ENCODE results near the gene GAS6.
A peak's percentile ranks its signal among the peaks of the same experiment; 100 is the strongest.

GAS6 gene

GRCh38 chr13:113819731-113820715 is 43.9 kb downstream of the GAS6 start:
- DNase-seq (ENCODE audit: low spot score), result no peak

GRCh38 chr13:113819341-113819730 is 44.5 kb downstream of the GAS6 start:
- DNase-seq (ENCODE audit: low spot score), result no peak

DNA sequence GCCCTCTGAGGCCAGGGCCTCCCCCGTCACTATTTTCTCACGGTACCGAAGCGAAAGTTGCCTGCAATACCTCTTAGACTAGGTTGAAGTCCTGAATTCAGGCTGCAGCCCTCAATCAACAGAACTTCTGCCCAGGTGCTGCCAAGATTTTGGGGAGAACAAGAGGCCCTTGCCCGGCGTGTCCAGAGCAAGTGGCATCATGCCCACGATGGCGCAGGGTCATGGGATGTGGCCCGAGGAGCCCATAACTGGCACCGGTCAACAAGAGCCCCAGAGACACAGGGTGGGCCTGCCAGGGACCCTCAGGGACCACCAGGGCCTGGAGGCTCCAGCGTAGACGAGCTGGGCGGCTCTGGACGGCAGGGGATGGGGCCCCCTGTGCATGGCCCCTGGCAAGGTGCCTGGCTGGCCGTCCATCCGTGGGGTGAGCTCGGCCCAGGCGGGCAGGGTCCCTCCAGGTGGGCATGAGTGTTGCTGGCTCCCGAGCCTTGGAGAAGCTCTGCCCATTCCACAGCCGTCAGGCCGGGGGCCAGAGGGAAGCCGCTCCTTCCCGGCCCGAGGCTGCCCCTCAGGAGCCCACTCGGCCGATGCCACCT is 45.1 kb downstream of the GAS6 start:
- no peak for DNase-seq (ENCODE audit: low spot score)

DNA sequence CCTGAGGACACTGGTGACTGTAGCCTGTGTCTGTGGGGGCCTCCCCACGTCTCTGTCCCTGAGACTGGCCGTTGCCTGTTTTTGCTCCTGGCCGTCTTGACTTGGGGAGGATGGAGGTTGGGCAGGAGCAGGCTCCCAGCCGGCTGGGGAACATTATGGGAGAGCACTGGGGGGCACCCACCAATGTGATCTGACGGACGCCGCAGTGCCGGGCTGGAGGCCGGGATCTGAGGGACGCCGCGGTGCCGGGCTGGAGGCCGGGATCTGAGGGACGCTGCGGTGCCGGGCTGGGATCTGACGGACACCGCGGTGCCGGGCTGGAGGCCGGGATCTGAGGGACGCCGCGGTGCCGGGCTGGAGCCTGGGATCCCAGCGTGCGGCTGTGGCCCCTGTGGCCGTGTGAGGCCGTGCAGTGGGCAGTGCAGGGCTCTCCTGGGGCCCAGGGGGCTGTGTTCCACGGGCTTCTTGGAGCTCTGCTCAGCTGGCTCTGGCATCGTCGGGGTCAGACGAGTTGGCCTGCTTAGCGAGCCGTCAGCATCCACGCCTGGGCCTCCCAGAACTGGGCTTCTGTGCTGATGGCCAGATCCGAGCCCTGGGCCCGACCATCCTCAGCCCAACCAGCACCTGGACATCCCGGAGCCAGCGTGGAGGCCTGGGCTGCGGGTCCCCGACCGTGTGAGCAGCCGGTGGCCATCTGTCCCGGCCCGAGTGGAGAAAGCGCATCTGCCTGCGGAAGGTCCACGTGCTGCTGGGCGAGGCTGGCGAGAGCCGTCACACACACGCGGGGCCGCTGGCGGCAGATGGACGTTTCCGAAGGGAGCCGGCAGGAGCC is 45.8 kb downstream of the GAS6 start:
- DNase-seq (ENCODE audit: low spot score), result no peak

DNA sequence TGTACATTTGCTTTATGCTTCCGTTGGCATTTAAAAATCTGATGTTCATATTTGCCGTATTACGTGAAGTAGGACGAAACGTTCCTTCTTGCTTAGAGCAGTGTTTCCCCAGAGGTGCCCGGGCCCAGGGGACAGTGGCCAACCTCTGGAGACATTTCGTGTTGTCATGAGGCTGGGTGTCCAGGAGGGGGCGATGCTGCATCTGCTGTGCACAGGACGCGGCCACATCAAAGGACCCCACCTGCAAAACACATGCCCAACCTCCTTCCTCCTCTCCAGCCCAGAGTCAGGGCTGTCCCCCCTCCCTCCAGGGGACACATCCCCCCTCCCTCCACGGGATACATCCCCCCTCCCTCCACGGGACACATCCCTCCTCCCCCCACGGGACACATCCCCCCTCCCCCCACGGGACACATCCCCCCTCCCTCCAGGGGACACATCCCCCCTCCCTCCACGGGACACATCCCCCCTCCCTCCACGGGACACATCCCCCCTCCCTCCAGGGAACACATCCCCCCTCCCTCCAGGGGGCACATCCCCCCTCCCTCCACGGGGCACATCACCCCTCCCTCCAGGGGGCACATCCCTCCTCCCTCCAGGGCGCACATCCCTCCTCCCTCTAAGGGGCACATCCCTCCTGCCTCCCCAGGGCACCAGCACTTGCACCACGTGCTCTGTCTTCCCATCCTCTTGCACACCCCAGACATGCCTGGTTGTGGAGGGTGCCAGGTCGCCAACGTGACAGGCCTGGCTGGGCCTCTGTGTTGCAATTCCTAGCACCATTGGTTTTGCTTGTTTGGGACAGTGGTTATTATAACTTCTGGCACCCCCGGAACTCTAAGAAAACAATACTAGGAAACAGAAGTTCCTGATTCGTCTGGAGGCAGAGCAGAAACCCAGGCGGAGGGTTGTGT is 46.7 kb downstream of the GAS6 start:
- peak; percentile 77 for DNase-seq (ENCODE audit: low spot score)

DNA sequence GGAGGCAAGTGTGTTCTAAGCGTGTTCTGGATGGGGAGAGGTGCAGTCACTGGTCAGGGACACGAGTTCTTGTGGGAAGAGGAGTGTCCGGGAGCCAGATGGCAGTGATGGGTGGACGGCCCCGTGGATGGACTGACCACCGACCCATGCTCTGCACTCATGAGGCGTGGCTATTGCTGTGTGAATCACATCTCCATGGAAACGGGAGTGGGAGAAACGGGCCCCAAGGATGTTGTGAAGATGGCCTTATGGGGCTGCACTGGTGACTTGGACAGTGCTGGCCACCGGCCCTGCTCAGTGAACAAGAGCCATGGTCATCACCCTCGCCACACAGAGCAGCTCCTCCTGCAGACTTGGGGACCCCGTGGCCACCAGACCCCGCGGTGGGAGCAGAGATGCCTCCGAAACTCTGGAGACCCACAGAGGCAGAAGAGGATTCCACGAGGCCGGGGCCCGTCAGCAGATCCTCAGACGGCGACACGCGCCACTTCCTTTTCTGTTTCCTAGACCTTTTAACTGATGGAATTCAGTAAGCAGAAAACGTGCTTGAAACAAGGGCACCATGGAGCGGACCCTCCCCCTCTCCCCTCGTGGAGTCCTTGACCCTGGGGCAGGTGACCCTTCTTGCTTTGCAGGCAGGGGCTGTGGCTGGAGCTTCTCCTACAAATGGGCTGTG is 47.5 kb downstream of the GAS6 start:
- DNase-seq (ENCODE audit: low spot score), result no peak

DNA sequence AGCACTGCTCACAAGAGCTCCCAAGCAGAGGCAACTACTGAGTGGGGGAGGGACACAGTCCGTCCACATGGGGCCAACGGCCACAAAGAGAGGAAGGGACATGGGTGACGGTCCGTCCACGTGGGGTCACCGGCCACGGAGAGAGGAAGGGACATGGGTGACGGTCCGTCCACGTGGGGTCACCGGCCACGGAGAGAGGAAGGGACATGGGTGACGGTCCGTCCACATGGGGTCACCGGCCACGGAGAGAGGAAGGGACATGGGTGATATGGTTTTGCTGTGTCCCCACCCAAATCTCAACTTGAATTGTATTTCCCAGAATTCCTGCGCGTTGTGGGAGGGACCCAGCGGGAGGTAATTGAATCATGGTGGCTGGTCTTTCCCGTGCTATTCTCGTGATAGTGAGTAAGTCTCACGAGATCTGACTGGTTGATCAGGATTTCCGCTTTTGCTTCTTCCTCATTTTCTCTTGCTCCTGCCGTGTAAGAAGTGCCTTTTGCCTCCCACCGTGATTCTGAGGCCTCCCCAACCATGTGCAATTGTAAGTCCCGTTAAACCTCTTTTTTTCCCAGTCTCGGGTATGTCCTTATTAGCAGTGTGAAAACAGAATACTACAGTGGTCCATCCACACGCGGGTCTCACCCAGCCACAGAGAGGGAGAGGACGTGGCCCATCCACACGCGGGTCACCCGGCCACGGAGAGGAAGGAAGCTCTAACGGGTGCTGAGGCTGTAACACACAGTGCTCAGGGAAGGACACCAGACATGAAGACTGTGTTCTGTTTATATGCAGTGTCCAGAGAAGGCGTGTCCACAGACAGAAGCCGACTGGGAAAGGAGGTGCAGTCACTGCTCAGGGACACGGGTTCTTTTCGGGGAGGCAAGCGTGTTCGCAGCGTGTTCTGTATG is 48.5 kb downstream of the GAS6 start:
- no peak for DNase-seq (ENCODE audit: low spot score)

DNA sequence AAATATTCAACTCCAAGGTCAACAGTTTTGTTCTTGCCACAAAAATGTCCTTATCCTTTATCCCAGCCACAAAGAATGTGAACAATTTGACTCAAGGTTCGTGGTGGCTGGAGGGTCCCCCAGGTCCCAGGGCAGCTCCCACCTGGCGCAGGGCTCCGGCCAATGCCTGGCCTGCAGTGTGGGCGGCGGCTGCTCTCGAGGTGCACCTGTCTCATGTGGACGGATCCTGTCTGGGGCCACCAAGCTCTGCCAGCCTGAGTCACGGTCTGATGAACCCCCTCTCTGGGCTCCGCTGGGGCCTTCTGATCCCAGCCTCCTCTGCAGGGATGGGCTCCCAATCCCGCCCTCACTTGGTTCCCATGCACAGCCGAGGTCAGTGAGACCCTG is 49.4 kb downstream of the GAS6 start:
- no peak for DNase-seq (ENCODE audit: low spot score)

- DNase-seq (ENCODE audit: low spot score), result no peak
Measured at GRCh38 chr13:113813749-113814434, 50.0 kb downstream of the GAS6 start.

GRCh38 chr13:113813070-113813748 is 50.7 kb downstream of the GAS6 start:
- DNase-seq (ENCODE audit: low spot score), result no peak

GRCh38 chr13:113812178-113813040 is 51.5 kb downstream of the GAS6 start:
- DNase-seq (ENCODE audit: low spot score), result no peak

DNA sequence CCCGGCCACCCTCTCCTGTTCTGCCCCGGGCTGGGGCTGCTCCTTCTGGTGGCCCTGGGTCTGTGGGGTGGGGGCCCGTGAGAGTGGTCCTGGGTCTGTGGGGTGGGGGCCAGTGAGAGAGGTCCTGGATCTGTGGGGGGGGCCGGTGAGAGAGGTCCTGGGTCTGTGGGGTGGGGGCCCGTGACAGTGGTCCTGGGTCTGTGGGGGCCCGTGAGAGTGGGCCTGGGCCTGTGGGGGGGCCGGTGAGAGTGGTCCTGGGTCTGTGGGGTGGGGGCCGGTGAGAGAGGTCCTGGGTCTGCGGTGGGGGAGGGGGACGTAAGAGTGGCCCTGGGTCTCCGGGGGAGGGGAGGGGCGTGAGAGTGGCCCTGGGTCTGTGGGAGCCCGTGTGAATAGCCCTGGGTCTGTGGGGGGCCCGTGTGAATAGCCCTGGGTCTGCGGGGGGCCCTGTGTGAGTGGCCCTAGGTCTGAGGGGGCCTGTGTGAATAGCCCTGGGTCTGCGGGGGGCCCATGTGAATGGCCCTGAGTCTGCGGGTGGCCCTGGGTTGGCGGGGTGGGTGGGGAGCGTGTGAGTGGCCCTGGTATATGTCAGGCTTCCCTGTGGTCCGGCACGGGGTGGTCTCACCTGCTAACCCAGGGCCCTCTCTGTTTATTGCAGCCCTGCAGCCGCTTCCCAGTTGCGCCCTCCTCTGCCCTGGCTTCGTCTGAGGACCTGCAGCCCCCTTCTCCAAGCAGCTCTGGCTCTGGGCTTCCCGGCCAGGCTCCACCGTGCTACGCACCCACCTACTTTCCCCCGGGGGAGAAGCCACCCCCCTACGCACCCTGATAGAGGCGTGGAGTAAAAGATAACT is 52.6 kb downstream of the GAS6 start:
- no peak for DNase-seq (ENCODE audit: low spot score)

DNA sequence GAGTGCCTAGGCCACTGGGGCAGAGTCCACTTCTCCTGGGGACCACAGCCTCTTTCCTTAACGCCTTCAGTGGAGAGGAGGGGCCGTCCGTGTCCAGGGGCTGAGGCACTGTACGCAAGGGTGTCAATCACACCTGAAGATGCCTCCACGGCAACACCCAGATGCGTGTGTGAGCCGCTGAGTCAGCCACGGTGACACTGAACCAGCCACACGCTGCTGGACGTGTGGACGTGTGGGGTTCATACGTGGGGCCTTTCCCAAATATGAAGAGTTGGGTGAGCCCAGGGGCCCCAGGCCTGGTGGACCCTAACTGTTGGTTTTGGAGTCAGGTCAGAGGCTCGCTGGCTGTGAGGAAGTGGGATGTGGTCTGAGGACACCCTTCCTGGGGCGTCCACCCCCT is 53.2 kb downstream of the GAS6 start:
- no peak for DNase-seq (ENCODE audit: low spot score)

GRCh38 chr13:113809934-113810333 is 53.9 kb downstream of the GAS6 start:
- DNase-seq (ENCODE audit: low spot score), result no peak

DNA sequence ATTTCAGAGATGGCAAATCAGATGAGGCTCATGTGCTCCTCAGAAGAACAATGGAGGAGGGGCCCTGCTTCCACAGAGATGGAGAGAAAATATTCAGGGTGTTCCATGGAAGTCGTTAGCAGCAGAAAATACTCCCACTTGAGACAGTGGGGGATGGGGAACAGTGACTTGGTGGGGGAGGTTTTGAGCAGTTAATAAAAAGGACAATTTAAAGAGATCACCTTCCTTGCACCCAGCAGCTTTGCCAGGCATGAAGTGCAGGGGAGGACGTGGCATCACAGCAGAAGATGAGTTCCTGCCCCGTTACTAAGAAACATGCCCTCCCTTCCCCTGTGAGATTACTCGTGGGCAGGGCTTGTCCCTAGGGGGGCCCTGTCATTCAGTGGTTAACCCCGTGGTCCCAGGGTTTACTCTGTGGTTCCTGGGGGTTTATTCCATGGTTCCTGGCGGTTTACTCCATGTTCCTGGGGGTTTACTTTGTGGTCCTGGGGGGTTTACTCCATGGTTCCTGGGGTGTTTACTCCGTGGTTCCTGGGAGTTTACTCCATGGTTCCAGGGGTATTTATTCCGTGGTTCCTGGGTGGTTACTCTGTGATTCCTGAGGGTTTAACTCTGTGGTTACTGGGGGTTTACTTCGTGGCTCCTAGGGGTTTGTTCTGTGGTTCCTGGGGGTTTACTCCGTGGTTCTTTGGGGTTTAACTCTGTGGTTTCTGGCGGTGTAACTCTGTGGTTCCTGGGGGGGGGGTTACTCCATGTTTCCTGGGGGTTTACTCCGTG is 55.6 kb downstream of the GAS6 start:
- no peak for DNase-seq (ENCODE audit: low spot score)

DNA sequence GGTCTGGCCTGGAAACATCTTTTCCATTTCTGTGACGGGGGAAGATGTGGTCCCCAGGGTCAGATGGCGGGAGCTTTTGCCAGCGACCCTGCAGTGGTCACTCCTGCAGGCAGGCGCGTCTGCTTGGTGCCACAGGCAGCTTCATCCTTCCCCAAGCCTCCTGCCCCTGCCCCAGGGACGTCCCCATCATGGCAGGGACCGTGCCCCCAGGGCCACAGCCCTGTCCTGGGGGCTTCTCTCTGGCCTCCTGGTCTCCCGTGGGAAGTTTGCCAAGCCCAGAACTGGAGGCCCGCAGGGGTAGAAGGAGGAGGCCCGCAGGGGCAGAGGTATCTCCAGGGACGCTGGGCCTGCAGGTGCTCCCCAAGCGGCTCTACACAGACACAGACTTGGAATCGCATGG is 57.4 kb downstream of the GAS6 start:
- DNase-seq (ENCODE audit: low spot score), result no peak
